ENCODE results near the gene CLSTN2. TPM values are rescaled to one million over a fixed set of nuclear protein-coding genes. Genes with fewer than 3 reads are reported as not detected.

CLSTN2 gene
- total RNA-seq, 1 donor from 2014 or later = not detected

DNA sequence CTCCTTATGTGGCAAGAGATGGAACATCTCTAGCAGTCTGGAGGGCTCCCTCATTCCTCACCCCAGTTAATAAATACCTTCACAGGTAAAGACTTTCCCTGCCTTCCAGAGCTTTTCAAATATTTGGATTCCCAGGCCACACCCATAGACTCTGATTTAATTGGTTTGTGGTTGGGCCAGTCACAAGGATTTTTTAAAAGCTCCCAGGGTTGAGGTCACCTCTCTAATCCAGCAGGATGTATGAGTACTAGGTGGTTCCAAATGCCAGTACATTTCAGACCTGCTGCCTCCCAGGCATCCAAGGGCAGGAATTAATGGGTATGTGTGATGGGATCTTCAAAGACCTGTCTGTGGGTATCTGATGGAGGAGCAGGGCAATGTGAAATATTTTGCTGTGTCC is 312.8 kb downstream of the CLSTN2 start:
- TF ChIP-seq, protein P1, sequence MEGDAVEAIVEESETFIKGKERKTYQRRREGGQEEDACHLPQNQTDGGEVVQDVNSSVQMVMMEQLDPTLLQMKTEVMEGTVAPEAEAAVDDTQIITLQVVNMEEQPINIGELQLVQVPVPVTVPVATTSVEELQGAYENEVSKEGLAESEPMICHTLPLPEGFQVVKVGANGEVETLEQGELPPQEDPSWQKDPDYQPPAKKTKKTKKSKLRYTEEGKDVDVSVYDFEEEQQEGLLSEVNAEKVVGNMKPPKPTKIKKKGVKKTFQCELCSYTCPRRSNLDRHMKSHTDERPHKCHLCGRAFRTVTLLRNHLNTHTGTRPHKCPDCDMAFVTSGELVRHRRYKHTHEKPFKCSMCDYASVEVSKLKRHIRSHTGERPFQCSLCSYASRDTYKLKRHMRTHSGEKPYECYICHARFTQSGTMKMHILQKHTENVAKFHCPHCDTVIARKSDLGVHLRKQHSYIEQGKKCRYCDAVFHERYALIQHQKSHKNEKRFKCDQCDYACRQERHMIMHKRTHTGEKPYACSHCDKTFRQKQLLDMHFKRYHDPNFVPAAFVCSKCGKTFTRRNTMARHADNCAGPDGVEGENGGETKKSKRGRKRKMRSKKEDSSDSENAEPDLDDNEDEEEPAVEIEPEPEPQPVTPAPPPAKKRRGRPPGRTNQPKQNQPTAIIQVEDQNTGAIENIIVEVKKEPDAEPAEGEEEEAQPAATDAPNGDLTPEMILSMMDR (IDR thresholded peaks at IDR 0.05) = no peak

DNA sequence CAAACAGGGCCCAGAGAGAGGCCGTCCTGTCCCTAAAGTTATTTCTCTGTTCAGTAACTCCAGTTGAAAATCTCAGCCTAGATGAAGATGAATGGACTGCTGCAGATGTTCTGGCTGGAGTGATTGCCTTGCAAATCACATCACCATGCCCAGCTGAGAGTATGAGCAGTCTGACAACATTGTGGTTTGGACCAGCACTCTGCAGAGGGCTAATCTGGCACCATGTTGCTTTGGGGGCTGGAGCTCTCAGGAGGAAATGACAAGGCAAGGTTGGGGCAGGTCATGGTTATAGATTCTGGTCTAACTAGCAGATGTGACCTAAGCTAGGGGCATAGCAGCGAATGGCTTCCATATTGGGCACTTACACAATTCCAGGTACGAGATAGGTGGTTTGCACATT is 314.2 kb downstream of the CLSTN2 start:
- ATAC-seq (ENCODE audit: low read depth) = no peak
- H3K27me3 Mint-ChIP-seq = peaks cover 5% of the 10 kb centered on the region
- ChIA-PET POLR2A (no interaction called here), CTCF (no interaction called here)
- no peaks in the 10 kb centered on the region for H3K4me1 Mint-ChIP-seq
- TF ChIP-seq, protein P1 (IDR thresholded peaks at IDR 0.05) = no peak
- H3K36me3 Mint-ChIP-seq (ENCODE audit: low read depth) = no peaks in the 10 kb centered on the region
- no peak overlapping the region for H3K4me3 Mint-ChIP-seq
- no peak for DNase-seq
- no peak overlapping the region for H3K27ac Mint-ChIP-seq
- H3K9me3 Mint-ChIP-seq = no peaks in the 10 kb centered on the region
- intact Hi-C loops (cut with micrococcal nuclease) = no loop called here

More for the DNA sequence above, 312.8 kb downstream of the CLSTN2 start:
- Mint-ChIP-seq H3K4me1 (no peaks in the 10 kb centered on the region), H3K36me3 (ENCODE audit: low read depth) (no peaks in the 10 kb centered on the region), H3K27ac (no peak overlapping the region), H3K27me3 (peaks cover 5% of the 10 kb centered on the region), H3K9me3 (no peaks in the 10 kb centered on the region), H3K4me3 (no peak overlapping the region)
- intact Hi-C loops (cut with micrococcal nuclease) = no loop called here
- CTCF ChIA-PET = no interaction called here
- POLR2A ChIA-PET = no interaction called here
- DNase-seq (no peak), ATAC-seq (ENCODE audit: low read depth) (no peak)

DNA sequence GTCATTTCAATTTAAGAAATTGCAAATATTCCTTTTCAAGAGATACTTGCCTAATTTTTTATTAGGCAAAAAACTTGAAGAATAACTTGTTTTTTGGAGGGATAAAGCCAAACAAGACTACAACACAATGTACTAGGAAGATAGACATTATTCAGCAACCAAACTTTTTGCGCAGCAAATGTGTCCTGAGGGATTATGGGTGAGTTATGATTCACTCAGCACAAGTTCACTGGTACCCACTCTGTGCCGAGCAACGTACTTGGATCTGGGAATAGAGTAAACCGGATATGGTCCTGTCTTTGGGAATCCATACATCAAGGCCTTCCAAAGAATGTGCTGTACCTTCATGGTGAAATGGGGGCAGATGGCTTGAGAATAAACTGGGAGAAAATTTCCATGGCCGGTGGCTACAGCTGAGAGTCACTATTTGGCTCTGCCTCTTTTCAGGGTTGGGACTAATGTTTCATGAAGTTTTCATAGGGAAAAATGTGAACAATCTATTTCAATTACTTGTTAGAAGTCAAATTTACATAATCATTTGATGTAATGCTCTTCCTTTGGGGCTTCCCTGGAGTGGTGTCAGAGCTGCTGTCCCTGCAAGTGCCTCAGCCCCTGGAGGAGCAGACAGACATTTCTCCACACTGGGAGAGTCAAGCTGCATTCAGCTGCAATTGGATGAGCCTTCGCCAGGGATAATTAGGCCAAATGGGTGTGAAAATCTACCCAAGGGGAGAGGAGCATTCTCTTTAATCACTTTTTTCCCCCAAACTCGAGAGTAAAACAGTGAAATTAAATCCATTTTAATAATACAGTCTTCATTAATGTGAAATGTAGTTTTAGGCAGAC is 315.2 kb downstream of the CLSTN2 start:
- DNase-seq (no peak), ATAC-seq (ENCODE audit: low read depth) (no peak)
- CTCF ChIA-PET = no interaction called here
- Mint-ChIP-seq H3K9me3 (no peaks in the 10 kb centered on the region), H3K4me3 (no peak overlapping the region), H3K4me1 (no peaks in the 10 kb centered on the region), H3K36me3 (ENCODE audit: low read depth) (no peaks in the 10 kb centered on the region), H3K27ac (no peak overlapping the region), H3K27me3 (peaks cover 5% of the 10 kb centered on the region)
- TF ChIP-seq, protein P1 (IDR thresholded peaks at IDR 0.05) = no peak
- POLR2A ChIA-PET = no interaction called here
- intact Hi-C loops (cut with micrococcal nuclease) = no loop called here

DNA sequence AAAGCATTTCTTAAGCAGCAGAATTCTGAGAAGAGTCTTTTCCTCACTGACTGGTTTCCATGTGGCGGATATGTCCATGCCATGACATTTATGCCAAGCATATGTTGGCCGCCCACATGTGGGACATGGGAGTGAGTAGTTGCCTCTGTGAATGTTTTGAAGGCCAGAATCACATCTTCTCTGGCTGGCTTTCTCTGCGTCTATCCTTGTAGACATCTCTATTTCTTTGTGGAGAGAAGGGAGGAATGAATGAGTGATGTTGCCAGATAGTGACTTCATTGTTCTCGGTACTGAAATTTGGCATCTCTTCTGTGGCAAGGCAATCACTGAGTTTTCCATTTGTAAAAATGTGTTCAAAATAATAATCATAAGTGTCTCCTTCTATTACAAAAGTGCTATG is 316.0 kb downstream of the CLSTN2 start:
- Mint-ChIP-seq H3K9me3 (no peaks in the 10 kb centered on the region), H3K36me3 (ENCODE audit: low read depth) (no peaks in the 10 kb centered on the region), H3K27ac (no peak overlapping the region), H3K27me3 (peaks cover 5% of the 10 kb centered on the region), H3K4me1 (no peaks in the 10 kb centered on the region), H3K4me3 (no peak overlapping the region)
- DNase-seq (no peak), ATAC-seq (ENCODE audit: low read depth) (no peak)
- ChIA-PET POLR2A (no interaction called here), CTCF (no interaction called here)
- intact Hi-C loops (cut with micrococcal nuclease) = no loop called here
- TF ChIP-seq, protein P1 (IDR thresholded peaks at IDR 0.05) = no peak

DNA sequence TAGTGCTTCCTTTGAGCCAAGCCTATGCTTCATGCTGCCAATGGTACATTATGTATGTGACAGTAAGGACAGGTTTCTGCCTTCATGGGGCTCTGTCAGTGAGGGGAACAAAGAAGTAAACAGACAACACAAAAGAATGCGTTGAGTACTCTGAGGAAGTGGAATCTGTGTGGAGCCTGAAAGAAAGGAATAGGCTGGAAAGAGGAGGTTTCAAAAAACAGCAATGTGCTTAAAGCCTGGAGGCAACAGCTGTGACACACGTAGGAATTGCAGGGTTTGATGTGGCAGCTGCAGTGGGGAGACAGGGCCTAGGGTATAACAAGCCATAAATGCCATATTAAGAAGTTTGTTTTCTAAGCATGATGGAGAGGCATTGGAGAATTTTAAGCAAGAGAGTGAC is 316.7 kb downstream of the CLSTN2 start:
- DNase-seq = no peak
- H3K27me3 Mint-ChIP-seq = peaks cover 5% of the 10 kb centered on the region
- intact Hi-C loops (cut with micrococcal nuclease) = no loop called here
- H3K36me3 Mint-ChIP-seq (ENCODE audit: low read depth) = no peaks in the 10 kb centered on the region
- CTCF ChIA-PET = no interaction called here
- no peaks in the 10 kb centered on the region for H3K9me3 Mint-ChIP-seq
- H3K27ac Mint-ChIP-seq = no peak overlapping the region
- no peak overlapping the region for H3K4me3 Mint-ChIP-seq
- no peak for ATAC-seq (ENCODE audit: low read depth)
- POLR2A ChIA-PET = no interaction called here
- no peaks in the 10 kb centered on the region for H3K4me1 Mint-ChIP-seq
- TF ChIP-seq, protein P1 (IDR thresholded peaks at IDR 0.05) = no peak

All from activated B cell treated with CpG ODN at 0.5 μM for 24 hours (primary cell).